DMS79 treated with DMSO at 0.1 percent for 48 hours (cell line): ENCODE results near the gene C11orf52.
"Not testable (repeated sequence)": the region's sequence is repeated elsewhere in the genome, so short reads cannot be mapped to it uniquely, and the experiment has no call there.

Source experiments
- DNase-seq: peaks from one replicate; lab custom pipeline; 2025; lab: John Stamatoyannopoulos, UW

The C11orf52 gene

GRCh38 chr11:111918390-111919256, at the start of gene C11orf52:
Gene C11orf52, plus strand, starts transcription at chr11:111918913. Its CDS starts 60 bp downstream, at chr11:111918973.
- DNase-seq: peak; percentile 98

GRCh38 chr11:111870113-111870512, 48.6 kb upstream of the C11orf52 start:
- no peak for DNase-seq

- peak; percentile 48 for DNase-seq
Measured at GRCh38 chr11:111870522-111870885, 48.2 kb upstream of the C11orf52 start.

- DNase-seq: peak; percentile 85
Measured at GRCh38 chr11:111870886-111871692, 47.6 kb upstream of the C11orf52 start, which contains the start of gene ALG9. Gene ALG9, minus strand, starts transcription at chr11:111871581. Its CDS starts 99 bp downstream, at chr11:111871482.

GRCh38 chr11:111871693-111872161, 47.0 kb upstream of the C11orf52 start:
- peak; percentile 72 for DNase-seq

- peak; percentile 54 for DNase-seq
Measured at GRCh38 chr11:111878385-111878848, 40.3 kb upstream of the C11orf52 start.

- peak; percentile 100 for DNase-seq
Measured at GRCh38 chr11:111878849-111879636, 39.7 kb upstream of the C11orf52 start, which contains the start of the genes CFAP68 and FDXACB1. Gene CFAP68, plus strand, starts transcription at chr11:111879541. Its CDS starts 20 bp downstream, at chr11:111879561. Gene FDXACB1, minus strand, starts transcription at chr11:111879165. Its CDS starts 33 bp downstream, at chr11:111879132.

- peak; percentile 51 for DNase-seq
Measured at GRCh38 chr11:111879637-111879960, 39.1 kb upstream of the C11orf52 start.

GRCh38 chr11:111882202-111882601, 36.5 kb upstream of the C11orf52 start:
- DNase-seq: no peak

- DNase-seq: not testable (repeated sequence)
Measured at GRCh38 chr11:111885053-111885452, 33.7 kb upstream of the C11orf52 start.

- DNase-seq: no peak
Measured at GRCh38 chr11:111886032-111886431, 32.7 kb upstream of the C11orf52 start.

GRCh38 chr11:111886844-111887243, 31.9 kb upstream of the C11orf52 start:
- no peak for DNase-seq

GRCh38 chr11:111905411-111905810, 13.3 kb upstream of the C11orf52 start:
- no peak for DNase-seq

GRCh38 chr11:111906680-111907079, 12.0 kb upstream of the C11orf52 start:
- DNase-seq: no peak

- DNase-seq: no peak
Measured at GRCh38 chr11:111908639-111909305, 9.9 kb upstream of the C11orf52 start.

GRCh38 chr11:111909378-111909777, 9.3 kb upstream of the C11orf52 start:
- DNase-seq: no peak

GRCh38 chr11:111910676-111911562, 7.8 kb upstream of the C11orf52 start:
- peak; percentile 19 for DNase-seq

- no peak for DNase-seq
Measured at GRCh38 chr11:111911563-111912401, 6.9 kb upstream of the C11orf52 start, which contains the start of gene CRYAB. Gene CRYAB, minus strand, starts transcription at chr11:111911770. Its CDS starts 46 bp downstream, at chr11:111911724.

GRCh38 chr11:111912535-111912934, 6.2 kb upstream of the C11orf52 start, which contains the start of gene HSPB2:
Gene HSPB2, plus strand, starts transcription at chr11:111912734. Its CDS starts 96 bp downstream, at chr11:111912830.
- DNase-seq: no peak
